Hematopoietic multipotent progenitor cell (in vitro differentiated cells): ENCODE data around the gene GALNT9. TPM values are rescaled to one million over a fixed set of nuclear protein-coding genes. Genes with fewer than 3 reads are reported as not detected.
A peak's percentile ranks its signal among the peaks of the same experiment; 100 is the strongest.

Experiments
- DNase-seq, 3 donors: peaks; one replicate each; pipeline ENCODE4 v3.0.0-alpha.2; 2011 to 2015; ENCODE audit warnings: low read depth in 2 of 3, low spot score in 2 of 3
- total RNA-seq: library from RNA; depleted of rRNA; stranded (reverse); fragments of >200 nt; gene quantifications from one replicate; pipeline ENCODE4 v1.2.3, GENCODE V29; 2012

The GALNT9 gene
- total RNA-seq, 1 donor: not detected

- peak in 2 of 3 donors; percentile 29 to 36 for DNase-seq
Observed at GRCh38 chr12:132162508-132163031, 166.8 kb downstream of the GALNT9 start.

GRCh38 chr12:132161796-132162507 is 167.4 kb downstream of the GALNT9 start:
- DNase-seq: no peak

DNA sequence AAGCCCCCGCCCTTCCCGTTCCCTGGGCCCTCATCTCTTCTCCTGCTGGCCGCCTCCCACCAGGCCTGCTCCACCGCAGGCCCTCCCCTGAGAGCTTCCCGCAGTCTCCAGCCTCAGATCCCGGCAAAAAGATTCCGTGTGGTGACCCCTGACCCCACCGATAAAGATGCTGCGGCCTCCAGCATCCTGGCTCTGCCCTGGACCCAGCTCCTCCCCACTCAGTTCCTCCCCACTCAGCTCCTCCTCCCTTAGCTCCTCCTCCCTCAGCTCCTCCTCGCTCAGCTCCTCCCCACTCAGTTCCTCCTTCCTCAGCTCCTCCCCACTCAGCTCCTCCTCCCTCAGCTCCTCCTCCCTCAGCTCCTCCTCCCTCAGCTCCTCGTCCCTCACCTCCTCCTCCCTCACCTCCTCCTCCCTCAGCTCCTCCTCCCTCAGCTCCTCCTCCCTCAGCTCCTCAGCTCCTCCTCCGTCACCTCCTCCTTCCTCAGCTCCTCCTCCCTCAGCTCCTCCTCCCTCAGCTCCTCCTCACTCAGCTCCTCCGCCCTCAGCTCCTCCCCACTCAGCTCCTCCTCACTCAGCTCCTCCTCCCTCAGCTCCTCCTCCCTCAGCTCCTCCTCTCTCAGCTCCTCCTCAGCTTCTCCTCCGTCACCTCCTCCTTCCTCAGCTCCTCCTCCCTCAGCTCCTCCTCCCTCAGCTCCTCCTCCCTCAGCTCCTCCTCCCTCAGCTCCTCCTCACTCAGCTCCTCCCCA is 168.2 kb downstream of the GALNT9 start:
- DNase-seq: no peak

DNA sequence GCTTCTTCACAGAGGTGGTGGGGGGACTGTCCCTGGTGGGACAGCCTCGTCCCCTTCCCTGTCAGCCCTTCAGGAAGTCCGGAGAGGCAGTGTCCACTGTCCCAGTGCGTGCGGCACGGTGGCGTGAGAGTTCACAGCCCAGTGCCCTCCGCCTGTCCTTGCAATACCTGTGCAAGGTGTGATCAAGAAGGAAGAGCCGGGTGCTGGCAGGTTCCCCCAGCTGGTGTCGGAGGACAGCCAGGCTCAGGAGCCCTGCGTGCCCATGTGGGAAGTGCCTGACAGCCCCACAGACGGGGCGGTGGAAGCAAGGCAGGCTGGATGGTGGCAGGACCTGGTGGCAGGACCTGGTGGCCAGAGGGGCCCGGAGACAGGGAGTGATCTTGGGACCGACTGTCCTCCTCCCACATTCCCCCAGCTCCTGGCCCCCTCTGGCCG is 168.8 kb downstream of the GALNT9 start:
- no peak for DNase-seq

- DNase-seq: no peak
Observed at GRCh38 chr12:132160016-132160415, 169.4 kb downstream of the GALNT9 start.

- DNase-seq: no peak
Observed at GRCh38 chr12:132159555-132160003, 169.8 kb downstream of the GALNT9 start.

GRCh38 chr12:132158677-132159554 is 170.5 kb downstream of the GALNT9 start:
- no peak for DNase-seq

DNA sequence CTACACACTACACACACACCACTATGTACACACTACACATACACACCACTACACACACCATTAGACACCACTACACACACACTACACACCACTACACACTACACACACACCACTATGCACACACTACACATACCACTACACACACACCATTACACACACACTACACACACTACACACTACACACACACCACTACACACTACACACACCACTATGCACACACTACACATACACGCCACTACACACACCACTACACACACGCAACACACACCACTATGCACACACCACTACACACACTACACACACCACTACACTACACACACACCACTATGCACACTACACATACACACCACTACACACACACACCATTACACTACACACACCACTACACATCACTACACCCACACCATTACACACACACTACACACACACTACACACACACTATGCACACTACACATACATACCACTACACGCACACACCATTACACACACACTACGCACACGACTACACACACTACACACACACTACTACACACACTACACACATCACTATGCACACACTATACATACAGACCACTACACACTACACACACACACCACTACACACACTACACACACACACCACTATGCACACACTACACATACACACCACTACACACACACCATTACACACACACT is 171.5 kb downstream of the GALNT9 start:
- DNase-seq: no peak

DNA sequence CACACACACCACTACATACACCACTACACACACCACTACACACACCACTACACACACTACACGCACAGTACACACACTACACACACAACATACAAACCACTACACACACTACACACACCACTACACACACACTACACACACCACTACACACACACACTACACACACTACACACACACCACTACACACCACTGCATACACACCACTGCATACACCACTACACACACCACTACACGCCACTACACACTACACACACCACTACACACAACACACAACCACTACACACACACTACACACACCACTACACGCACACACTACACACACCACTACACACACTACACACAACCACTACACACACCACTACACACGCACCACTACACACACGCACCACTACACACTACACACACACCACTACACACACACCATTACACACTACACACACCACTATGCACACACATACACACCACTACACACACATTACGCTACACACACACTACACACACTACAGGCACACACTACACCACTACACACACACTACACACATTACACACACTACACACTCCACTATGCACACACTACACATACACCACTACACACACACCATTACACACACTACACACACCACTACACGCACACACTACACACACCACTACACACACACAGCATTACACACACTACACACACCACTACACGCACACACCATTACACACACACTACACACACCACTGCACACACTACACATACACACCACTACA is 172.6 kb downstream of the GALNT9 start:
- no peak for DNase-seq

DNA sequence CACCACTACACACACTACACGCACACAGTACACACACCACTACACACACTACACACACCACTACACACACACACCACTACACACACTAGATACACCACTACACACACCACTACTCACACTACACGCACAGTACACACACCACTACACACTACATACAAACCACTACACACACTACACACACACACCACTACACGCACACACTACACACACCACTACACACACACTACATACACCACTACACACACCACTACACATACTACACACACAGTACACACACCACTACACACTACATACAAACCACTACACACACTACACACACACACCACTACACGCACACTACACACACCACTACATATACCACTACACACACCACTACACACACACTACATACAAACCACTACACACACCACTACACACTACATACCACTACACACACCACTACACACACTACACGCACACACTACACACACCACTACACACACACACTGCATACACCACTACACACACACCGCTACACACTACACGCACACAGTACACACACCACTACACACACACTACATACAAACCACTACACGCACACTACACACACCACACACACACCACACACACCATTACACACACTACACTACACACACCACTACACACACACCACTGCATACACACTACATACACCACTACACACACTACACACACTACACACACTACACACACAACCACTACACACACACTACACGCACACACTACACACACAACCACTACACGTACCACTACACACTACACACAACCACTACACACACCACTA is 173.4 kb downstream of the GALNT9 start:
- DNase-seq: no peak

GRCh38 chr12:132154941-132155770 is 174.2 kb downstream of the GALNT9 start:
- DNase-seq: peak in 1 of 3 donors; percentile 48

DNA sequence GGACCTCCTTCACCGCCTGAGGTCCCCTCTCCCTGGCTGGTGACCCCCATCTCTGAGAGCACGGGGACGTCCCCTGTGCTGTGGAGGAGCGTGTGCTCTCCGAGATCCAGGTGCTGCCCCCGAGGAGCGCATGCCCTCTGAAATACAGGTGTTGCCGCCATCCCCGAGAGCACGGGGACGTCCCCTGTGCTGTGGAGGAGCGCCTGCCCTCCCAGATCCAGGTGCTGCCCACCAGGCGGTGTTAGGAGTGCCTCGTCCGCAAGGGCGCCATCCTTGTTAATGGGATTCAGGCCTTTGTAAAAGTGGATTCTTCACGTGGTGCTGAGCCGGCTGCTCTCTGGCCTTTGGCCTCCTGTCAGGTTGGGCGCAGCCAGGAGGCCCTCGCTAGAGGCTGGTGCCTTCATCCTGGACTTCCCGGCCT is 175.0 kb downstream of the GALNT9 start:
- DNase-seq: no peak

DNA sequence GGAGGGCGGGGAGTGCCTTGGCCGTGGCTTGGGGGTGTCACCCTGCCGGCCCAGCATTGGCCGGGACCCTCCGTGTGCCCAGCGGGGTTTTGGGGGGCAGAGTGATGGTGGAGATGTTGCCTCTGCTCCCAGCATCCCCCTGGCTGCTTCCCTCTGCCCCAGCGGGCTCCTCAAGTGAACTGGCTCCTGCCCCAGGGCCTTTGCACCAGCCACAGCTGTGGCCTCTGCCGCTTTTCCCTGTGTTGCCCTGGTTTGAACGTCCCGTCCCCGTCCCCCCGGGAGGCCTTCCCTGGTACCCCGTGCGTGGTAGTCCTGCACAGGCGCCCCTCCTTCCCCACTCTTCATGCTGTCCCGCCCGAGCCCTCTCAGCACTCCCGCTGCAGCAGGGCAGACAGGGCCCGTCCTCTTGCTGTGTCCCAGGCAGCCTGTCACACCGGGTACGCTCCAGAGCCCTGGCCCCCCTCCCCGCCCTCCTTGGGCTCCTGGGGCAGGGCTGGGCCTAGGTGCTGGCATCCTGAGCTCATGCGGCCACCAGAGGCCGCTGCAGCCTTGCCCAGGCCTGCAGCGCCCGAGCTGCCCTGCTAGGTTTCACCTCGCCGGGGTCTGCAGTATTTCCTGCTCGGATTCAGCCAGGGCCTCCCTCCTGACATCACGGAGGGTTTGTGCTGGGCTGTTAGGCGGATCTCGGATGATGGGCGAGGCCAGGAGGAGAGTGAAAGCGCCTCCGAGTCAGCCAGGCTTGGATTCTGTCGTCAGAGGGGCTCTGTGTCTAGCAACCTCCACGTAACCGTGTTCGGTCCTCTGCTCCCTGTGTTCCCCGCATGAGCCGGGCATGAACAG is 175.7 kb downstream of the GALNT9 start:
- DNase-seq: peak; percentile 61 to 89 (median 87)

DNA sequence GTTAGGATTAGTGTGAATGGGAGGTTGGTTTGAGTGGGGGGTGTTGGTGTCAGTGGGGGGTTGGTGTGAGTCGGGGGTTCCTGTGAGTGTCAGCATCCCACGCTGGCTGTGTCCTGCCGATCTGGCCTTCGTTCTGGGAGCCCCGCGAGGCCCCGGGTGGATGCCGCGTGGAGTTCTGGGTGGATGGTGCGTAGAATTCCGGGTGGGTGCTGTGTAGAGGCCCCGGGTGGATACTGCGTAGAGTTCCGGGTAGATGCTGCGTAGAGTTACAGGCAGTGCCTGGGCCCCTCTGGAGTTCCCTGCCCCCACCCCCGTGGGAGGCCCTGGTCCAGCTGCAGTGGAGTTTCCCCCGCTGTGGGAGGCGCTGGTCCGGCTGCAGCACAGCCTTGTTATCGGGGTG is 176.4 kb downstream of the GALNT9 start:
- no peak for DNase-seq

GRCh38 chr12:132152411-132152821 is 177.0 kb downstream of the GALNT9 start:
- DNase-seq: no peak

DNA sequence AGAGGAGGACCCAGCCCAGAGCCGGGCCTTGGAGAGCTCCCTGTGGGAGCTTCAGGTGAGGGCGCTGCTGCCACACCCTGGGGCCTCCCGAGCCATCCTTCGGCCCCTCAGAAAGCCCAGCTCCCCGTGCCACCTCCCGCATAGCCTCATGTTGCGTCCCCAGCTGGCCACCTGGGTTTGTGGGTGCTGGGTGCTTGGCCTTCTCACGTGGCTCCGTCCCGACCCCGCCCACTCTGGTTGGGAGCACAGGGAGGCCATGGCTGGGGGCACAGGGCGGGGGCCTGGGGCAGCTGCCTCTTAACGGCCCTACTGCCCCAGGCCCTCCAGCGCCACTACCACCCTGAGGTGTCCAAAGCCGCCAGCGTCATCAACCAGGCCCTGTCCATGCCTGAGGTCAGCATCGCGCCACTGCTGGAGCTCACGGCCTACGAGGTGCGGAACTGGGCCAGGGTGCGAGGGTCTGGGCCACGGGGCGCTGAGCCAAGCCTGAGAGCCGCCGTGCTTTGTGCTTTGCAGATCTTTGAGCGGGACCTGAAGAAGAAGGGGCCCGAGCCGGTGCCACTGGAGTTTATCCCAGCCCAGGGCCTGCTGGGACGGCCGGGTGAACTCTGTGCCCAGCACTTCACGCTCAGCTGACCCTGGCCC is 177.5 kb downstream of the GALNT9 start:
- no peak for DNase-seq
